KMS-11 (cell line): Measurements from ENCODE around the gene DTNB.

Experiments used
- H2AFZ ChIP-seq: fragments of 200-600 bp; sonication (generic); 2 replicates; pipeline ENCODE4 v1.6.1; 2016; ENCODE audit warnings: antibody characterized with exemption, mixed run types, low read depth
- H3K27ac ChIP-seq: fragments of 200-600 bp; sonication (generic); 2 replicates; pipeline ENCODE4 v1.6.1; 2016; ENCODE audit warnings: mild to moderate bottlenecking, mixed run types
- H3K27me3 ChIP-seq: fragments of 200-600 bp; sonication (generic); 2 replicates; pipeline ENCODE4 v1.6.1; 2017; ENCODE audit warnings: mild to moderate bottlenecking, low read depth, mixed run types, moderate library complexity; ENCODE audit not compliant: insufficient read depth
- H3K36me3 ChIP-seq: fragments of 200-600 bp; sonication (generic); 2 replicates; pipeline ENCODE4 v1.6.1; 2017; ENCODE audit warnings: mild to moderate bottlenecking, mixed run types; ENCODE audit not compliant: insufficient read depth
- H3K4me1 ChIP-seq: fragments of 200-600 bp; sonication (generic); 2 replicates; pipeline ENCODE4 v1.6.1; 2016; ENCODE audit warnings: mild to moderate bottlenecking, low read depth, mixed run types; ENCODE audit not compliant: poor library complexity, severe bottlenecking
- H3K4me2 ChIP-seq: fragments of 200-600 bp; sonication (generic); 2 replicates; pipeline ENCODE4 v1.7.0; 2016; ENCODE audit warnings: mild to moderate bottlenecking, mixed run types
- H3K4me3 ChIP-seq: fragments of 200-600 bp; sonication (generic); IDR thresholded peaks from 2 replicates; pipeline ENCODE4 v1.6.1; 2017; ENCODE audit warnings: low read depth, low read length, mixed read lengths; ENCODE audit not compliant: insufficient read depth
- H3K79me2 ChIP-seq: fragments of 200-600 bp; sonication (generic); 2 replicates; pipeline ENCODE4 v1.6.1; 2016; ENCODE audit warnings: low read depth, mixed run types; ENCODE audit not compliant: insufficient read depth
- H3K9ac ChIP-seq: fragments of 200-600 bp; sonication (generic); 2 replicates; pipeline ENCODE4 v1.6.1; 2016; ENCODE audit warnings: mild to moderate bottlenecking, mixed run types
- H4K20me1 ChIP-seq: fragments of 200-600 bp; sonication (generic); 2 replicates; pipeline ENCODE4 v1.6.1; 2016; ENCODE audit warnings: mild to moderate bottlenecking, mixed run types; ENCODE audit not compliant: insufficient read depth
- CTCF ChIP-seq: fragments of 200-600 bp; sonication (generic); conservative IDR thresholded peaks from 2 replicates; pipeline ENCODE4 v1.6.1; 2017; ENCODE audit warnings: low read depth, mild to moderate bottlenecking, antibody characterized with exemption, low read length, moderate library complexity, mixed read lengths

DTNB gene

GRCh38 chr2:25426326-25426725 lies 247.1 kb downstream of the DTNB start:
- no peaks in the 10 kb centered on the region for H3K79me2 ChIP-seq
- no peaks in the 10 kb centered on the region for H3K36me3 ChIP-seq
- TF ChIP-seq CTCF: no peak
- H3K27me3 ChIP-seq: no peaks in the 10 kb centered on the region
- H3K4me3 ChIP-seq: no peak overlapping the region
- no peaks in the 10 kb centered on the region for H4K20me1 ChIP-seq
- H2AFZ ChIP-seq: no peak overlapping the region
- H3K9ac ChIP-seq: no peak overlapping the region
- no peak overlapping the region for H3K27ac ChIP-seq
- H3K4me2 ChIP-seq: no peak overlapping the region
- H3K4me1 ChIP-seq: peaks cover 13% of the 10 kb centered on the region

GRCh38 chr2:25424426-25425028 lies 248.8 kb downstream of the DTNB start:
- no peaks in the 10 kb centered on the region for H3K79me2 ChIP-seq
- H3K27me3 ChIP-seq: no peaks in the 10 kb centered on the region
- no peaks in the 10 kb centered on the region for H4K20me1 ChIP-seq
- no peaks in the 10 kb centered on the region for H3K4me1 ChIP-seq
- no peak overlapping the region for H3K27ac ChIP-seq
- TF ChIP-seq CTCF: no peak
- no peak overlapping the region for H3K9ac ChIP-seq
- no peak overlapping the region for H3K4me2 ChIP-seq
- no peak overlapping the region for H2AFZ ChIP-seq
- no peaks in the 10 kb centered on the region for H3K36me3 ChIP-seq
- no peak overlapping the region for H3K4me3 ChIP-seq

- Histone ChIP-seq H4K20me1 (no peaks in the 10 kb centered on the region), H3K4me2 (no peak overlapping the region), H3K27me3 (no peaks in the 10 kb centered on the region), H3K79me2 (no peaks in the 10 kb centered on the region), H3K4me3 (no peak overlapping the region), H2AFZ (no peak overlapping the region), H3K9ac (no peak overlapping the region), H3K27ac (no peak overlapping the region), H3K4me1 (no peaks in the 10 kb centered on the region), H3K36me3 (no peaks in the 10 kb centered on the region)
- no peak for TF ChIP-seq CTCF
These were observed 251.5 kb downstream of the DTNB start for GRCh38 chr2:25421820-25422411.

- Histone ChIP-seq H3K79me2 (no peaks in the 10 kb centered on the region), H3K9ac (no peak overlapping the region), H3K36me3 (no peaks in the 10 kb centered on the region), H3K4me1 (no peaks in the 10 kb centered on the region), H2AFZ (no peak overlapping the region), H3K27me3 (no peaks in the 10 kb centered on the region), H3K4me2 (no peak overlapping the region), H4K20me1 (no peaks in the 10 kb centered on the region), H3K27ac (no peak overlapping the region), H3K4me3 (no peak overlapping the region)
- TF ChIP-seq CTCF: no peak
These were observed 252.1 kb downstream of the DTNB start for GRCh38 chr2:25421289-25421688.
